Measurements from ENCODE around the gene SHROOM3. TPM values are rescaled to one million over a fixed set of nuclear protein-coding genes. Genes with fewer than 3 reads are reported as not detected.

The SHROOM3 gene
- total and polyA plus RNA-seq, 2 donors (not counting 3 experiments of a cell fraction or from before 2014, with no cell fraction given), result 2.7 to 6.7 TPM

DNA sequence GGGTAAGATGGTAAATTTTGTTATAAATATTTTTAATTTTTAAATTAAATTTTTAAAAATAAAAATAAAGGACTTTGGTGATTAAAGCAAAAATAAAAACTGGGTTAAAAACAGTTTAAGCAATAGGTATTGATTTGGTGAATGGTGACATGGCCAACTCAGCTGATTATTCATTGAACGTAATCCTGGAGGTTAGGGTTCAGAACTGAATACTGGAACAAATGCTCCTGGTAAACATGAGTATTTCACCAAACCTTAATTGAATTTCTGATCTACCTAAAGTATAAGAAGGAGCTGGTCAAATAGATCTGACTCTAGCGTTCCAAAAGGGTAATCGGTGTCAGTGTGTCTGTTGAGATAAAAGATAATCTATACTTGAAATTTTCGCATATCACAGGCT, 141.8 kb downstream of the SHROOM3 start:
- Histone ChIP-seq H3K27me3 (ENCODE audit: control insufficient read depth in 2 of 2, insufficient read depth in 2 of 2, low read length in 2 of 2) (peaks cover 0 to 4% of the 10 kb centered on the region in 2 experiments), H3K4me3 (replicated peaks in 1 of 3; ENCODE audit: insufficient read depth in 1 of 3, low read depth in 1 of 3, low read length in 3 of 3) (no peak overlapping the region), H3K9me1 (replicated peaks; ENCODE audit: control insufficient read depth, extremely low read depth, insufficient read depth, low read length) (no peaks in the 10 kb centered on the region), H2AFZ (ENCODE audit: low read depth, low read length) (no peak overlapping the region), H3K27ac (ENCODE audit: insufficient read depth, low read depth, low read length) (no peak overlapping the region), H3K9ac (replicated peaks; ENCODE audit: extremely low read depth, insufficient read depth, low read length) (no peak overlapping the region), H3K4me1 (ENCODE audit: control insufficient read depth, extremely low read depth, insufficient read depth, low read length) (no peaks in the 10 kb centered on the region), H3K4me2 (ENCODE audit: insufficient read depth, low read length) (no peak overlapping the region), H3K36me3 (ENCODE audit: control insufficient read depth in 2 of 2, extremely low read depth in 1 of 2, insufficient read depth in 2 of 2, low read length in 2 of 2) (no peaks in the 10 kb centered on the region), H3K9me3 (replicated peaks; ENCODE audit: control insufficient read depth, insufficient read depth, low read length) (no peaks in the 10 kb centered on the region), H4K20me1 (replicated peaks; ENCODE audit: control insufficient read depth, extremely low read depth, insufficient read depth, low read length) (no peaks in the 10 kb centered on the region), H3K79me2 (ENCODE audit: control insufficient read depth, insufficient read depth, low read length) (no peaks in the 10 kb centered on the region)
- intact Hi-C loops (cut with micrococcal nuclease) (no loop called here), dilution Hi-C loops (cut with MboI; ENCODE audit: extremely low pct_ligation_motif_present, low sequenced_read_pairs) (no loop called here)
- TF ChIP-seq, protein P1, sequence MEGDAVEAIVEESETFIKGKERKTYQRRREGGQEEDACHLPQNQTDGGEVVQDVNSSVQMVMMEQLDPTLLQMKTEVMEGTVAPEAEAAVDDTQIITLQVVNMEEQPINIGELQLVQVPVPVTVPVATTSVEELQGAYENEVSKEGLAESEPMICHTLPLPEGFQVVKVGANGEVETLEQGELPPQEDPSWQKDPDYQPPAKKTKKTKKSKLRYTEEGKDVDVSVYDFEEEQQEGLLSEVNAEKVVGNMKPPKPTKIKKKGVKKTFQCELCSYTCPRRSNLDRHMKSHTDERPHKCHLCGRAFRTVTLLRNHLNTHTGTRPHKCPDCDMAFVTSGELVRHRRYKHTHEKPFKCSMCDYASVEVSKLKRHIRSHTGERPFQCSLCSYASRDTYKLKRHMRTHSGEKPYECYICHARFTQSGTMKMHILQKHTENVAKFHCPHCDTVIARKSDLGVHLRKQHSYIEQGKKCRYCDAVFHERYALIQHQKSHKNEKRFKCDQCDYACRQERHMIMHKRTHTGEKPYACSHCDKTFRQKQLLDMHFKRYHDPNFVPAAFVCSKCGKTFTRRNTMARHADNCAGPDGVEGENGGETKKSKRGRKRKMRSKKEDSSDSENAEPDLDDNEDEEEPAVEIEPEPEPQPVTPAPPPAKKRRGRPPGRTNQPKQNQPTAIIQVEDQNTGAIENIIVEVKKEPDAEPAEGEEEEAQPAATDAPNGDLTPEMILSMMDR (IDR thresholded peaks at IDR 0.05; ENCODE audit: extremely low read depth in 1 of 2, insufficient read depth in 1 of 2, low read depth in 1 of 2, low read length in 2 of 2), result no peak
- TF ChIP-seq EZH2 (IDR thresholded peaks at IDR 0.05; ENCODE audit: borderline replicate concordance, low read depth, low read length, severe bottlenecking) (no peak), MAX (IDR thresholded peaks at IDR 0.05; ENCODE audit: insufficient read depth, insufficient read length) (no peak), POLR2AphosphoS5 (IDR thresholded peaks at IDR 0.05; ENCODE audit: insufficient read depth, low read depth, low read length) (no peak), JUN (IDR thresholded peaks at IDR 0.05; ENCODE audit: borderline replicate concordance, insufficient read depth, insufficient read length, low read depth) (no peak), GATA2 (IDR thresholded peaks at IDR 0.05; ENCODE audit: insufficient read depth, insufficient read length, low read depth, low read length) (no peak), MYC (IDR thresholded peaks at IDR 0.05; ENCODE audit: low read depth, low read length) (no peak), POLR2A (IDR thresholded peaks at IDR 0.05; ENCODE audit: low read depth, low read length) (no peak), FOS (IDR thresholded peaks at IDR 0.05; ENCODE audit: borderline replicate concordance, insufficient read depth, low read length) (no peak)
- BruUV-seq (replicated peaks), result no TSS peak
- POLR2A ChIA-PET, result no interaction called here
- CTCF ChIA-PET, result interaction anchor here (1.5 kb wide), 1 partner anchor 9 kb away, joined by 8 read pairs; no protein-coding TSS in a partner anchor
- FAIRE-seq (no peak), DNase-seq (ENCODE audit: low read depth, low spot score) (no peak)

Measured in endothelial cell of umbilical vein (primary cell).